Measurements from ENCODE around the gene MTFR1L. TPM values are rescaled to one million over a fixed set of nuclear protein-coding genes. Genes with fewer than 3 reads are reported as not detected.

MTFR1L gene
- total and polyA plus RNA-seq, 5 donors from 2014 or later = 29.7 to 56.1 (median 32.9) TPM

- peaks cover 71% of the 10 kb centered on the region for H3K36me3 ChIP-seq (ENCODE audit: control insufficient read depth, insufficient read depth, low read length)
- no peak overlapping the region for H3K27ac Mint-ChIP-seq
These were observed 8.7 kb downstream of the MTFR1L start for GRCh38 chr1:25828491-25828890.

GRCh38 chr1:25829046-25829445 is 9.3 kb downstream of the MTFR1L start:
- peaks cover 38% of the 10 kb centered on the region for H3K36me3 Mint-ChIP-seq

More at GRCh38 chr1:25828491-25828890, 8.7 kb downstream of the MTFR1L start:
- Mint-ChIP-seq H3K27me3 (no peaks in the 10 kb centered on the region), H3K36me3 (peaks cover 38% of the 10 kb centered on the region), H3K9me3 (no peaks in the 10 kb centered on the region), H3K4me1 (peaks cover 0 to 11% (median 8%) of the 10 kb centered on the region in 4 donors), H3K4me3 (no peak overlapping the region)
- DNase-seq = no peak
- H3K4me3 ChIP-seq (ENCODE audit: low read depth, low read length) = no peak overlapping the region
- ATAC-seq (ENCODE audit: low read depth in 2 of 2) = no peak
- no peak overlapping the region for H3K27ac ChIP-seq (ENCODE audit: insufficient read depth, low read length, poor library complexity, severe bottlenecking)
- no peaks in the 10 kb centered on the region for H3K9me3 ChIP-seq (ENCODE audit: control insufficient read depth in 2 of 2, low read length in 2 of 2)
- no peaks in the 10 kb centered on the region for H3K4me1 ChIP-seq (ENCODE audit: control insufficient read depth, insufficient read depth, low read length, poor library complexity, severe bottlenecking)
- no peaks in the 10 kb centered on the region for H3K27me3 ChIP-seq (ENCODE audit: control insufficient read depth, insufficient read depth, low read length)

GRCh38 chr1:25831569-25832196 is 11.9 kb downstream of the MTFR1L start:
- Mint-ChIP-seq H3K36me3 (peaks cover 37% of the 10 kb centered on the region), H3K27ac (peak overlapping the region in 1 of 3 donors; percentile 54), H3K9me3 (no peaks in the 10 kb centered on the region), H3K4me3 (no peak overlapping the region), H3K27me3 (no peaks in the 10 kb centered on the region), H3K4me1 (peaks cover 0 to 9% (median 5%) of the 10 kb centered on the region in 4 donors)
- DNase-seq (no peak), ATAC-seq (ENCODE audit: low read depth in 2 of 2) (no peak)
- no peaks in the 10 kb centered on the region for H3K27me3 ChIP-seq (ENCODE audit: control insufficient read depth, insufficient read depth, low read length)
- H3K9me3 ChIP-seq (ENCODE audit: control insufficient read depth in 2 of 2, low read length in 2 of 2) = no peaks in the 10 kb centered on the region
- H3K4me1 ChIP-seq (ENCODE audit: control insufficient read depth, insufficient read depth, low read length, poor library complexity, severe bottlenecking) = no peaks in the 10 kb centered on the region
- no peak overlapping the region for H3K27ac ChIP-seq (ENCODE audit: insufficient read depth, low read length, poor library complexity, severe bottlenecking)
- no peak overlapping the region for H3K4me3 ChIP-seq (ENCODE audit: low read depth, low read length)
- peaks cover 68% of the 10 kb centered on the region for H3K36me3 ChIP-seq (ENCODE audit: control insufficient read depth, insufficient read depth, low read length)

More at GRCh38 chr1:25829046-25829445, 9.3 kb downstream of the MTFR1L start:
- Histone ChIP-seq H3K9me3 (ENCODE audit: control insufficient read depth in 2 of 2, low read length in 2 of 2) (no peaks in the 10 kb centered on the region), H3K36me3 (ENCODE audit: control insufficient read depth, insufficient read depth, low read length) (peaks cover 76% of the 10 kb centered on the region), H3K4me1 (ENCODE audit: control insufficient read depth, insufficient read depth, low read length, poor library complexity, severe bottlenecking) (no peaks in the 10 kb centered on the region), H3K4me3 (ENCODE audit: low read depth, low read length) (no peak overlapping the region), H3K27ac (ENCODE audit: insufficient read depth, low read length, poor library complexity, severe bottlenecking) (no peak overlapping the region), H3K27me3 (ENCODE audit: control insufficient read depth, insufficient read depth, low read length) (no peaks in the 10 kb centered on the region)
- Mint-ChIP-seq H3K27me3 (no peaks in the 10 kb centered on the region), H3K4me3 (no peak overlapping the region), H3K9me3 (no peaks in the 10 kb centered on the region), H3K27ac (no peak overlapping the region), H3K4me1 (peaks cover 0 to 10% (median 8%) of the 10 kb centered on the region in 4 donors)
- DNase-seq = no peak
- ATAC-seq (ENCODE audit: low read depth in 2 of 2) = no peak

GRCh38 chr1:25832336-25833037 is 12.7 kb downstream of the MTFR1L start:
- no peaks in the 10 kb centered on the region for H3K9me3 ChIP-seq (ENCODE audit: control insufficient read depth in 2 of 2, low read length in 2 of 2)
- H3K27ac ChIP-seq (ENCODE audit: insufficient read depth, low read length, poor library complexity, severe bottlenecking) = no peak overlapping the region
- H3K36me3 ChIP-seq (ENCODE audit: control insufficient read depth, insufficient read depth, low read length) = peaks cover 61% of the 10 kb centered on the region
- no peaks in the 10 kb centered on the region for H3K4me1 ChIP-seq (ENCODE audit: control insufficient read depth, insufficient read depth, low read length, poor library complexity, severe bottlenecking)
- H3K27ac Mint-ChIP-seq = no peak overlapping the region
- H3K9me3 Mint-ChIP-seq = no peaks in the 10 kb centered on the region
- H3K27me3 ChIP-seq (ENCODE audit: control insufficient read depth, insufficient read depth, low read length) = no peaks in the 10 kb centered on the region
- DNase-seq (no peak), ATAC-seq (ENCODE audit: low read depth in 2 of 2) (no peak)
- peaks cover 3 to 12% (median 9%) of the 10 kb centered on the region in 4 donors for H3K4me1 Mint-ChIP-seq
- no peaks in the 10 kb centered on the region for H3K27me3 Mint-ChIP-seq
- H3K4me3 Mint-ChIP-seq = no peak overlapping the region
- no peak overlapping the region for H3K4me3 ChIP-seq (ENCODE audit: low read depth, low read length)
- peaks cover 37% of the 10 kb centered on the region for H3K36me3 Mint-ChIP-seq

- peaks cover 56% of the 10 kb centered on the region for H3K36me3 ChIP-seq (ENCODE audit: control insufficient read depth, insufficient read depth, low read length)
- H3K4me1 ChIP-seq (ENCODE audit: control insufficient read depth, insufficient read depth, low read length, poor library complexity, severe bottlenecking) = no peaks in the 10 kb centered on the region
- no peaks in the 10 kb centered on the region for H3K9me3 ChIP-seq (ENCODE audit: control insufficient read depth in 2 of 2, low read length in 2 of 2)
- ATAC-seq (ENCODE audit: low read depth in 2 of 2) (no peak), DNase-seq (no peak)
- Mint-ChIP-seq H3K27ac (no peak overlapping the region), H3K36me3 (peaks cover 31% of the 10 kb centered on the region), H3K9me3 (no peaks in the 10 kb centered on the region), H3K4me1 (peaks cover 5 to 10% (median 6%) of the 10 kb centered on the region in 4 donors), H3K4me3 (no peak overlapping the region), H3K27me3 (no peaks in the 10 kb centered on the region)
- H3K27ac ChIP-seq (ENCODE audit: insufficient read depth, low read length, poor library complexity, severe bottlenecking) = no peak overlapping the region
- no peak overlapping the region for H3K4me3 ChIP-seq (ENCODE audit: low read depth, low read length)
- H3K27me3 ChIP-seq (ENCODE audit: control insufficient read depth, insufficient read depth, low read length) = no peaks in the 10 kb centered on the region
These were observed 13.4 kb downstream of the MTFR1L start for GRCh38 chr1:25833158-25833557.

GRCh38 chr1:25834894-25835293 is 15.1 kb downstream of the MTFR1L start:
- Mint-ChIP-seq H3K27ac (peak overlapping the region in 2 of 3 donors; percentile 42 to 57), H3K9me3 (peaks cover 0 to 4% (median 0%) of the 10 kb centered on the region in 7 donors), H3K36me3 (peaks cover 20% of the 10 kb centered on the region), H3K4me1 (peaks cover 5 to 10% (median 6%) of the 10 kb centered on the region in 4 donors), H3K27me3 (no peaks in the 10 kb centered on the region), H3K4me3 (no peak overlapping the region)
- Histone ChIP-seq H3K36me3 (ENCODE audit: control insufficient read depth, insufficient read depth, low read length) (peaks cover 40% of the 10 kb centered on the region), H3K27me3 (ENCODE audit: control insufficient read depth, insufficient read depth, low read length) (no peaks in the 10 kb centered on the region), H3K4me3 (ENCODE audit: low read depth, low read length) (no peak overlapping the region), H3K9me3 (ENCODE audit: control insufficient read depth in 2 of 2, low read length in 2 of 2) (peaks cover 0 to 1% of the 10 kb centered on the region in 2 experiments), H3K4me1 (ENCODE audit: control insufficient read depth, insufficient read depth, low read length, poor library complexity, severe bottlenecking) (no peaks in the 10 kb centered on the region), H3K27ac (ENCODE audit: insufficient read depth, low read length, poor library complexity, severe bottlenecking) (no peak overlapping the region)
- DNase-seq = no peak
- ATAC-seq (ENCODE audit: low read depth in 2 of 2) = no peak

GRCh38 chr1:25836695-25837094 is 16.9 kb downstream of the MTFR1L start:
- Histone ChIP-seq H3K27me3 (ENCODE audit: control insufficient read depth, insufficient read depth, low read length) (no peaks in the 10 kb centered on the region), H3K27ac (ENCODE audit: insufficient read depth, low read length, poor library complexity, severe bottlenecking) (no peak overlapping the region), H3K4me3 (ENCODE audit: low read depth, low read length) (no peak overlapping the region), H3K9me3 (ENCODE audit: control insufficient read depth in 2 of 2, low read length in 2 of 2) (peaks cover 0 to 2% of the 10 kb centered on the region in 2 experiments), H3K4me1 (ENCODE audit: control insufficient read depth, insufficient read depth, low read length, poor library complexity, severe bottlenecking) (no peaks in the 10 kb centered on the region), H3K36me3 (ENCODE audit: control insufficient read depth, insufficient read depth, low read length) (peaks cover 22% of the 10 kb centered on the region)
- DNase-seq (no peak), ATAC-seq (ENCODE audit: low read depth in 2 of 2) (no peak)
- Mint-ChIP-seq H3K4me3 (no peak overlapping the region), H3K27me3 (no peaks in the 10 kb centered on the region), H3K4me1 (peaks cover 5 to 8% (median 5%) of the 10 kb centered on the region in 4 donors), H3K36me3 (peaks cover 4% of the 10 kb centered on the region), H3K9me3 (peaks cover 0 to 4% (median 0%) of the 10 kb centered on the region in 7 donors), H3K27ac (no peak overlapping the region)

All from CD4-positive, CD25-positive, alpha-beta regulatory T cell (primary cell).